Stimulated activated memory B cell treated with anti-CD40 and anti-IgM and Interleukin-4, amounts not matched to agents 10 μg/mL and 1 μg/mL and 100 μg/mL, for 72 hours (primary cell): ENCODE measurements around the gene EPS8.

ENCODE experiments used
- ATAC-seq: fragments of 150-1000 bp; cut with Tn5 transposase; 2 replicates; pipeline ENCODE4 v1.10.0; 2021
- H3K27ac Mint-ChIP-seq: one replicate; pipeline ENCODE4 v1.8.0; 2022; ENCODE audit warnings: mild to moderate bottlenecking, mixed read lengths
- H3K27me3 Mint-ChIP-seq: one replicate; pipeline ENCODE4 v1.8.0; 2022; ENCODE audit warnings: mixed read lengths
- H3K36me3 Mint-ChIP-seq: one replicate; pipeline ENCODE4 v1.8.0; 2022; ENCODE audit warnings: mixed read lengths
- H3K4me1 Mint-ChIP-seq: one replicate; pipeline ENCODE4 v1.8.0; 2022; ENCODE audit warnings: mixed read lengths
- H3K4me3 Mint-ChIP-seq: one replicate; pipeline ENCODE4 v1.8.0; 2022; ENCODE audit warnings: mild to moderate bottlenecking, moderate library complexity, mixed read lengths
- H3K9me3 Mint-ChIP-seq: one replicate; pipeline ENCODE4 v1.8.0; 2022; ENCODE audit warnings: mixed read lengths

Gene EPS8

GRCh38 chr12:15811214-15812127 lies 22.3 kb upstream of the EPS8 start:
- no peaks in the 10 kb centered on the region for H3K36me3 Mint-ChIP-seq
- peaks cover 8% of the 10 kb centered on the region for H3K27me3 Mint-ChIP-seq
- ATAC-seq: no peak
- H3K9me3 Mint-ChIP-seq: no peaks in the 10 kb centered on the region
- no peak overlapping the region for H3K27ac Mint-ChIP-seq
- no peaks in the 10 kb centered on the region for H3K4me1 Mint-ChIP-seq
- no peak overlapping the region for H3K4me3 Mint-ChIP-seq

GRCh38 chr12:15808652-15809051 lies 19.5 kb upstream of the EPS8 start:
- H3K27ac Mint-ChIP-seq: no peak overlapping the region
- no peak overlapping the region for H3K4me3 Mint-ChIP-seq
- H3K4me1 Mint-ChIP-seq: no peaks in the 10 kb centered on the region
- H3K9me3 Mint-ChIP-seq: no peaks in the 10 kb centered on the region
- peaks cover 8% of the 10 kb centered on the region for H3K27me3 Mint-ChIP-seq
- no peaks in the 10 kb centered on the region for H3K36me3 Mint-ChIP-seq
- ATAC-seq: no peak

DNA sequence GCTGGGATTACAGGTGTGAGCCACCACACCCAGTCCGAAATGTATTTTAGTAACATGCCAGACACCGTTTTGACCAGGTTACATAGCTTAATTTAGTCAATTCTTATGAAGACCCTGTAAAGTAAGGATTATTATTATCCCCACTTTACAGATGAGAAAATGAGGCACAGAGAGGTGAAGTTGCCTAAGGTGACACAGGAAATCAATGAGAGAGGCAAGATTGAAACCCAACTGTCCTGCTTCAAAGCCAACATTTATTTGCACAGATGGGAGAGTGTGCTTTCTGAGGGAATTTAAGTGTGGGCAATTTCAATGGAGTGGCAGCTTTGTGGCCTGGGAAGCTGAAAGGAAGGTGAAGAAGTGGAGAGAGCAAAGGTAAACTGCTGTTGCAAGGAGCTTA lies 19.1 kb upstream of the EPS8 start:
- Mint-ChIP-seq H3K36me3 (no peaks in the 10 kb centered on the region), H3K4me1 (no peaks in the 10 kb centered on the region), H3K27me3 (peaks cover 8% of the 10 kb centered on the region), H3K4me3 (no peak overlapping the region), H3K27ac (no peak overlapping the region), H3K9me3 (no peaks in the 10 kb centered on the region)
- ATAC-seq: no peak

GRCh38 chr12:15806826-15807225 lies 17.6 kb upstream of the EPS8 start:
- no peak overlapping the region for H3K4me3 Mint-ChIP-seq
- no peaks in the 10 kb centered on the region for H3K9me3 Mint-ChIP-seq
- H3K27ac Mint-ChIP-seq: no peak overlapping the region
- no peaks in the 10 kb centered on the region for H3K36me3 Mint-ChIP-seq
- no peak for ATAC-seq
- no peaks in the 10 kb centered on the region for H3K4me1 Mint-ChIP-seq
- H3K27me3 Mint-ChIP-seq: peaks cover 9% of the 10 kb centered on the region

DNA sequence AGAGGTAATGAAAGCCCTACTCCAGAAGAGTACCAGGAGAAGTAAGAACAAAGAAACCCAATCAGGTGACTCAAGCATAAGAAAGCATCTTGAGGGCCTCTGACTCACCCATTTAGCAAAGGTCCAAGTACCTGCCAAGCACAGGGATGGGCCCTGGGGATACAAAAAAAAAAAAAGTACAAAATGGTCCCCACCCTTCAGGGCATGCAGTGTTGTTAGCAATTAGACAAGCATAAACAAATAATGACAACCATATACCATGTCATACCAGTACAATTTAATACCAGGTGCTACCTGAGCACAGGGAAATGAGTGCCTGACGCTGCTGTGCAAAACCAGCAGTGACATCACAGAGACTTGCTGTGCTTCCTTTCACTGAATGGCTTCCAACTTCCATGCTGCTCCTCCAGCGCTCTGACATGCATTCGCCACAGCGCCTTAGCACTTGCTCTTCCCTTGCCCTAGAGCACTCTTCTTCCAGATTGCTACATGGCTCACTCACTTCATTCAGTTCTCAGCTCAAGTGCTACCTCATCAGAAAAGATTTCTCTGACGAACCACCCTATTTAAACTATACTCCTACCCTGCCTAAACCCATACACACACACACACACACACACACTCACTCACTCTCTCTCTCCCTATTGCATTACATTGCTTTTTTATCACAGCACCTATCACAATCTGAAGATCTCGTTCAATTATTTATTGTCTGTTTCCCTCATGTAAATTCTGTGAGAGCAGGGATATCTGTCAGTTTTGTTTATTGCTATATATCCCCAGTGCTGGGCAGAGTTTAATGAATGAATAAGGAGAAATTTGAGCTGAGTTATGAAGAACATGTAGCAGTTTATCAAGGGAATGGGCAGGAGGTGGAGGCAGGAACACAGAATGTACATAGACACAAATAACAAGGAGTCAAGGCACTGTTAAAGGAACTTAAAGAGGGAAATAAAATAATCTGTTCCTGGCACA lies 12.9 kb upstream of the EPS8 start:
- Mint-ChIP-seq H3K9me3 (no peaks in the 10 kb centered on the region), H3K36me3 (no peaks in the 10 kb centered on the region), H3K4me1 (no peaks in the 10 kb centered on the region), H3K27ac (no peak overlapping the region), H3K27me3 (peaks cover 20% of the 10 kb centered on the region), H3K4me3 (no peak overlapping the region)
- no peak for ATAC-seq

DNA sequence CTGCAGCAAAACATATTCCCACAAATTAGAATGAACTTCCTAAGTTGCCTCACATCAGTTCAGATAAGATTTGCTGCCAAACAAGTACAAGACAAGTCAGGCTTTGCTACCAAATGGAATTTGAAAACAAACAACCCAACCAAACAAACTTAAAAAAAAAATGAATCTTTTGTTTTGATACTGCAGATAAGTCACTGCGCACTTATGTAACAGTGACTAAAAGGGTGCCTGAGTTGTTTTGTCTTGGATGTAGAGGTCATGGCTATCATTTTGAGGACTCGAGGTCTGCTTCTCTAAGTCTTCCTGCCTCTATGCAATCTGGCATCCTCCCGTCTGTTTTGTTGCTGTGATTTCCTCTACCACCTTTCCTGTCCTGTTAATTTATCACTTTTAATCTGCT lies 11.1 kb upstream of the EPS8 start:
- Mint-ChIP-seq H3K36me3 (no peaks in the 10 kb centered on the region), H3K27me3 (peaks cover 20% of the 10 kb centered on the region), H3K4me3 (no peak overlapping the region), H3K4me1 (no peaks in the 10 kb centered on the region), H3K9me3 (no peaks in the 10 kb centered on the region), H3K27ac (no peak overlapping the region)
- no peak for ATAC-seq

DNA sequence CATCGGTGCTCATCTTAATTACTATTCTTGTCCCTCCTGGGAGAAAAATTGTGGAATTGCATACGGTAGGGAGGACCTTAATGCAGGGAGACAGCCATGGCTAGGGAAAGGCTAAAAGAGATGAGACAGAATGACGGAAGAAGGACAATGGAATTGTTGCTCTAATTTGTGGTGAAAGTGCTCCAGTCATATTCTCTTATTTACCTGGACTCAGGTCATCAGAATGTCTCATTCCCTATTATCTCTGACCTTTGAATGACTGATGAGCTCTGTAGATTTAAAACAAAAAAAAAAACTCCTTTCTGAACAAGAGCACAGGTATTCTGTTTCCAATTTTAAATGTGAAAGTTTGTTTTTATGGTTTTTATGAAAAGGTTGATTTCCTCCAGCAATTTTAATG lies 8.6 kb upstream of the EPS8 start:
- Mint-ChIP-seq H3K9me3 (no peaks in the 10 kb centered on the region), H3K36me3 (no peaks in the 10 kb centered on the region), H3K27me3 (peaks cover 17% of the 10 kb centered on the region), H3K4me3 (no peak overlapping the region), H3K27ac (no peak overlapping the region), H3K4me1 (no peaks in the 10 kb centered on the region)
- ATAC-seq: no peak

- no peak overlapping the region for H3K4me3 Mint-ChIP-seq
- no peak for ATAC-seq
- H3K27me3 Mint-ChIP-seq: peaks cover 12% of the 10 kb centered on the region
- H3K4me1 Mint-ChIP-seq: no peaks in the 10 kb centered on the region
- no peak overlapping the region for H3K27ac Mint-ChIP-seq
- no peaks in the 10 kb centered on the region for H3K36me3 Mint-ChIP-seq
- H3K9me3 Mint-ChIP-seq: no peaks in the 10 kb centered on the region
Observed at GRCh38 chr12:15796493-15797141, 7.4 kb upstream of the EPS8 start.

DNA sequence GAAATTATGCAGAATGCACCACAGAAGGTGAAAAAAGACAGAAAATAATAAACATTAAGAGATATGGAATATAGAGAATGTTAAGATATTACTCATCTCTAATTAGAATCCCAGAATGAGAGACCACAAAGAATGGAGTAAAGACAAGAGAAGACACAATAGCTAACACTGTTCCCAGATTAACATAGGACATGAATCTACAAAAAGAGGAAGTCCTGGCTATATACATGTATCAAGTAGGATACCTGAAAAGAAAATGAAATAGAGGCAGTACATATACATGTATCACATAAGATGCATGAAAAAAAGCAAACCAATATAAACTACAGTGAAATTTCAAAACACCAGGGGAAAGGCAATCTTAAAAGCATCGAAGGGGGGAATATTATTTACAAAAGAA lies 5.6 kb upstream of the EPS8 start:
- Mint-ChIP-seq H3K4me1 (peaks cover 3% of the 10 kb centered on the region), H3K9me3 (no peaks in the 10 kb centered on the region), H3K27ac (no peak overlapping the region), H3K36me3 (no peaks in the 10 kb centered on the region), H3K4me3 (no peak overlapping the region), H3K27me3 (peaks cover 7% of the 10 kb centered on the region)
- no peak for ATAC-seq

DNA sequence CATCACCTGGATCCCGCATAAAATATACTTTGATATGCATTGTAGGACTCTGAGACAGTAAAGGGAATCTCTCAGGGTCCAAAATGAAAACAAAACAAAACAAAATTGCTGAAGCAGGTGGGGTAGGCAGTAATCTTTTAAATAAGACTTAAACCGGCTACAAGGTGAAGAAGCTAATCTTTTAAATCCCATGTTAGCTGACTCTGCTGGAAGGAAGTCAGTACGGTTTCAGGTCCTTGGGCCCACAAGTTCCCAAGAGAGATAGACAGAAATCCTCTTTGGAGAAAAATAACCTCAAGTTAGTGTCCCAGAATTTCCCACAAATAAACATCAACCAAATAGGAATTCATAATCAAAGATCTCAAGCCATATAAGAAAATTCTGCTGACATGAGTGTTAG lies 5.0 kb upstream of the EPS8 start:
- Mint-ChIP-seq H3K4me1 (peaks cover 6% of the 10 kb centered on the region), H3K36me3 (no peaks in the 10 kb centered on the region), H3K4me3 (no peak overlapping the region), H3K27ac (no peak overlapping the region), H3K9me3 (no peaks in the 10 kb centered on the region), H3K27me3 (peaks cover under 1% of the 10 kb centered on the region)
- ATAC-seq: no peak

DNA sequence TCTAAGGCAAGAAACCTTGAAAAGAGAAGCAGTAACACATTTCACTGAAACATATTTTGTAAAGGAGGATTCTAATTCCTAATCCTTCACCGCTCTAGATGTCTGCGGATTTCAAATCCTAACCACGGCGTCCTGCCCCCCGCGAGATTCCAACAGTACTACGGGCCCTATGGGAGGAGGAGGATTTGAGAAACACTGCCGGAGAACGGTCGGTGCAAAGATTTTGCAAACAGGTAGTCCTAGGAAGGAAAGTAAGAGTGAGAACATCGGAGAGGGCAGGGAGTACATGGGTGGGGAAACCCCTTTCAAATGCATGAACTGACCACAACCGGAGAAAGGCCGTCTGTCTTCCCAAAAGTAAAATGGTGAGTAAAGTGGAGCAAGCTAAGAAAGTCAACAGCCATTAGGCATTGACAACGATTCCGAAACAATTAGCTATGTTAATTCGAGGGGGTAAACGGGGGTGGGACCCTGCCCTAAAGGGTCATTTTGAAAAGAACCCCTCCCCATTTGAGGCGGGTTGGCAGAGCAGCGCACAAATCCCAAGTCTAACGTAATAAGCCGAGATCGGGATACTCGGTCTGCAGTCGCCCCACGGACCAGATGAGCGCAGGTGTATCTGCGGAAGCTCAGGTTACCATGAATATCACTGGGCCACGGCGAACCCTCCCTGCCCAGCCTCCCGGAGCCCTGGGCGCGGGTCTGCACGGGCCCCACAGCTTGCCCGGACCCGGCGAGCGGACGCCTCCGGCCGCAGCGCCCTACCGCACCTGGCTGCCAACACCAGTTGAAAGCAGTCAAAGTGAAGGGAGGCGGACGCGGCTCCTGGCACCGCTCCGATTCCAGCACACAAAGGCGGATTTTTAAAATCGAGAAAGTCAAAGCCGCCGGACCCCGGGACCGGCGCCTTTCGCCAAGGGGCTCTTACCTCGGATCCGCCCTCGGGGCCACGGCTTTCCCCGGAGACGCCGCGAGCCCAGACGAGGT lies 662 bp downstream of the EPS8 start:
- no peaks in the 10 kb centered on the region for H3K9me3 Mint-ChIP-seq
- peak; percentile 53 for ATAC-seq
- no peak overlapping the region for H3K27ac Mint-ChIP-seq
- peaks cover 35% of the 10 kb centered on the region for H3K27me3 Mint-ChIP-seq
- H3K4me3 Mint-ChIP-seq: peak overlapping the region; percentile 87
- H3K4me1 Mint-ChIP-seq: peaks cover 14% of the 10 kb centered on the region
- H3K36me3 Mint-ChIP-seq: no peaks in the 10 kb centered on the region

GRCh38 chr12:15787778-15788177 lies 1.4 kb downstream of the EPS8 start:
- Mint-ChIP-seq H3K36me3 (no peaks in the 10 kb centered on the region), H3K4me1 (peaks cover 14% of the 10 kb centered on the region), H3K9me3 (no peaks in the 10 kb centered on the region), H3K27ac (no peak overlapping the region), H3K27me3 (peaks cover 35% of the 10 kb centered on the region), H3K4me3 (no peak overlapping the region)
- ATAC-seq: no peak

DNA sequence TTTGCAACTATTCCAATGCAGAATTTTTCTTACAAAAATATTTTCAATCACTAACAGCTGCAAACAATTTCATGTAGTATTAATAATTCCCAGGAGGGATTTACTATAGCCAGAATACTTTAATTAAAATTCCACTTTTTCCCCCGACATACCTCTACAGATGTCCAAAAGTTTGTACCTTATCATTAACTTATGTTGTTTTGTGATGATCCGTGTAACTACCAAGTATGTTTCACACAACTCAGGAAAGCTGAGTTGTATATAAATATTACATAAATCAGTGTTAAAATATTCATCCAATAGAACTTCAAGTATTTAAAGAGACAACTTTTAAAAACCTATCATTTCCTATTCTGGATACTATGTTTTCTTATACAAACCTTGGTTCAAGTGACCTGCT lies 2.4 kb downstream of the EPS8 start:
- H3K36me3 Mint-ChIP-seq: no peaks in the 10 kb centered on the region
- no peak for ATAC-seq
- no peaks in the 10 kb centered on the region for H3K9me3 Mint-ChIP-seq
- peaks cover 14% of the 10 kb centered on the region for H3K4me1 Mint-ChIP-seq
- no peak overlapping the region for H3K27ac Mint-ChIP-seq
- peaks cover 39% of the 10 kb centered on the region for H3K27me3 Mint-ChIP-seq
- no peak overlapping the region for H3K4me3 Mint-ChIP-seq

- ATAC-seq: no peak
- Mint-ChIP-seq H3K9me3 (no peaks in the 10 kb centered on the region), H3K4me1 (peaks cover 4% of the 10 kb centered on the region), H3K27me3 (peaks cover 54% of the 10 kb centered on the region), H3K27ac (no peak overlapping the region), H3K36me3 (no peaks in the 10 kb centered on the region), H3K4me3 (no peak overlapping the region)
Observed at GRCh38 chr12:15783288-15783687, 5.9 kb downstream of the EPS8 start.
